WTC11 (cell line): ENCODE measurements around the gene PRR30. TPM values are rescaled to one million over a fixed set of nuclear protein-coding genes. Genes with fewer than 3 reads are reported as not detected.

Experiments
- ATAC-seq: fragments of 200-7000 bp; cut with Tn5 transposase; 2 replicates; pipeline ENCODE4 v1.10.0; 2021; ENCODE audit warnings: mild to moderate bottlenecking, moderate library complexity
- CTCF ChIA-PET: fragments of 300-600 bp; sonication (Branson Sonifier 250); formaldehyde crosslinking; loops from one replicate; lab custom pipeline; 2021; ENCODE audit warnings: antibody characterized with exemption; lab: Charles Lee
- POLR2A ChIA-PET: fragments of 350-600 bp; sonication (Branson Sonifier 250); formaldehyde crosslinking; loops from one replicate; lab custom pipeline; 2021; ENCODE audit warnings: antibody characterized with exemption; lab: Charles Lee
- DNase-seq: peaks from one replicate; pipeline ENCODE4 v3.0.0; 2021; ENCODE audit warnings: low spot score
- H3K27ac Mint-ChIP-seq: 2 replicates; pipeline ENCODE4 v1.8.0; 2021; ENCODE audit warnings: mixed read lengths
- H3K27me3 Mint-ChIP-seq: 2 replicates; pipeline ENCODE4 v1.8.0; 2021; ENCODE audit warnings: low read depth, mild to moderate bottlenecking, moderate library complexity, mixed read lengths
- H3K36me3 Mint-ChIP-seq: 2 replicates; pipeline ENCODE4 v1.8.0; 2021; ENCODE audit warnings: mixed read lengths
- H3K4me1 Mint-ChIP-seq: 2 replicates; pipeline ENCODE4 v1.8.0; 2022; ENCODE audit warnings: mixed read lengths
- H3K4me3 Mint-ChIP-seq: 2 replicates; pipeline ENCODE4 v1.8.0; 2021; ENCODE audit warnings: mild to moderate bottlenecking, moderate library complexity, mixed read lengths
- H3K9me3 Mint-ChIP-seq: 2 replicates; pipeline ENCODE4 v1.8.0; 2021; ENCODE audit warnings: mixed read lengths
- AR ChIP-seq: fragments of 250-450 bp; sonication (Bioruptor Pico); IDR thresholded peaks from 2 replicates; pipeline ENCODE4 v1.9.0; 2021; ENCODE audit warnings: mild to moderate bottlenecking
- ATF6 ChIP-seq: sonication (generic); formaldehyde crosslinking; IDR thresholded peaks from 2 replicates; pipeline ENCODE4 v1.8.1; 2023; ENCODE audit warnings: mild to moderate bottlenecking, missing genetic modification reagents
- ELF4 ChIP-seq: sonication (generic); formaldehyde crosslinking; IDR thresholded peaks from 2 replicates; pipeline ENCODE4 v1.8.1; 2022; ENCODE audit warnings: low read depth, mild to moderate bottlenecking, moderate library complexity, missing genetic modification reagents
- EMX1 ChIP-seq: fragments of 250-450 bp; sonication (Bioruptor Pico); IDR thresholded peaks from 2 replicates; pipeline ENCODE4 v1.8.0; 2021; ENCODE audit warnings: mild to moderate bottlenecking
- ESRRA ChIP-seq: sonication (generic); formaldehyde crosslinking; IDR thresholded peaks from 2 replicates; pipeline ENCODE4 v1.8.1; 2022; ENCODE audit warnings: mild to moderate bottlenecking, missing genetic modification reagents, borderline replicate concordance
- FOXP1 ChIP-seq: sonication (generic); formaldehyde crosslinking; IDR thresholded peaks from 2 replicates; pipeline ENCODE4 v1.8.0; 2022; ENCODE audit warnings: missing genetic modification reagents, mild to moderate bottlenecking, moderate library complexity, borderline replicate concordance
- HMGA2 ChIP-seq: fragments of 250-450 bp; sonication (Bioruptor Pico); IDR thresholded peaks from 2 replicates; pipeline ENCODE4 v1.4.0; 2021; ENCODE audit warnings: mild to moderate bottlenecking, moderate library complexity
- KAT7 ChIP-seq: sonication (generic); formaldehyde crosslinking; IDR thresholded peaks from 2 replicates; pipeline ENCODE4 v1.8.1; 2023; ENCODE audit warnings: missing genetic modification reagents, mild to moderate bottlenecking, borderline replicate concordance
- MAX ChIP-seq: sonication (generic); formaldehyde crosslinking; IDR thresholded peaks from 2 replicates; pipeline ENCODE4 v1.8.0; 2022; ENCODE audit warnings: mild to moderate bottlenecking, missing genetic modification reagents
- MLX ChIP-seq: sonication (generic); formaldehyde crosslinking; IDR thresholded peaks from 2 replicates; pipeline ENCODE4 v1.8.1; 2023; ENCODE audit warnings: mild to moderate bottlenecking, missing genetic modification reagents, moderate library complexity
- NFATC4 ChIP-seq: fragments of 250-450 bp; sonication (Bioruptor Pico); IDR thresholded peaks from 2 replicates; pipeline ENCODE4 v1.9.0; 2021; ENCODE audit warnings: mild to moderate bottlenecking
- NFE2L1 ChIP-seq: sonication (generic); formaldehyde crosslinking; IDR thresholded peaks from 2 replicates; pipeline ENCODE4 v1.8.1; 2023; ENCODE audit warnings: missing genetic modification reagents
- NR2C2 ChIP-seq: sonication (generic); formaldehyde crosslinking; IDR thresholded peaks from 2 replicates; pipeline ENCODE4 v1.8.0; 2022; ENCODE audit warnings: mild to moderate bottlenecking, missing genetic modification reagents
- NR3C1 ChIP-seq: sonication (generic); formaldehyde crosslinking; conservative IDR thresholded peaks from 2 replicates; pipeline ENCODE4 v1.8.1; 2023; ENCODE audit warnings: low read depth, mild to moderate bottlenecking, missing genetic modification reagents
- OVOL2 ChIP-seq: fragments of 250-450 bp; sonication (Bioruptor Pico); IDR thresholded peaks from 2 replicates; pipeline ENCODE4 v1.9.0; 2021; ENCODE audit warnings: mild to moderate bottlenecking, borderline replicate concordance
- SMAD4 ChIP-seq: sonication (generic); formaldehyde crosslinking; IDR thresholded peaks from 2 replicates; pipeline ENCODE4 v1.8.0; 2022; ENCODE audit warnings: mild to moderate bottlenecking, missing genetic modification reagents
- ZBTB43 ChIP-seq: sonication (generic); formaldehyde crosslinking; IDR thresholded peaks from 2 replicates; pipeline ENCODE4 v1.8.1; 2023; ENCODE audit warnings: mild to moderate bottlenecking, missing genetic modification reagents
- ZNF121 ChIP-seq: sonication (generic); formaldehyde crosslinking; IDR thresholded peaks from 2 replicates; pipeline ENCODE4 v1.8.0; 2023; ENCODE audit warnings: missing genetic modification reagents
- ZNF219 ChIP-seq: sonication (generic); formaldehyde crosslinking; IDR thresholded peaks from 2 replicates; pipeline ENCODE4 v1.8.0; 2023; ENCODE audit warnings: missing genetic modification reagents, mild to moderate bottlenecking, borderline replicate concordance
- ZNF263 ChIP-seq: sonication (generic); formaldehyde crosslinking; IDR thresholded peaks from 2 replicates; pipeline ENCODE4 v1.8.1; 2022; ENCODE audit warnings: low read depth, mild to moderate bottlenecking, moderate library complexity, missing genetic modification reagents
- ZNF281 ChIP-seq: sonication (generic); formaldehyde crosslinking; IDR thresholded peaks from 2 replicates; pipeline ENCODE4 v1.8.0; 2023; ENCODE audit warnings: mild to moderate bottlenecking, missing genetic modification reagents
- ZNF512 ChIP-seq: sonication (generic); formaldehyde crosslinking; IDR thresholded peaks from 2 replicates; pipeline ENCODE4 v1.8.1; 2022; ENCODE audit warnings: missing genetic modification reagents, borderline replicate concordance
- ZNF671 ChIP-seq: fragments of 250-450 bp; sonication (Bioruptor Pico); IDR thresholded peaks from 2 replicates; pipeline ENCODE4 v1.8.0; 2021; ENCODE audit warnings: mild to moderate bottlenecking
- total RNA-seq: library from RNA; stranded (reverse); gene quantifications from 3 replicates; pipeline ENCODE4 v1.2.3, GENCODE V29; 2021

The PRR30 gene
- total RNA-seq, 1 experiment from 2014 or later: not detected

GRCh38 chr2:27095427-27095744 lies 43.8 kb downstream of the PRR30 start:
- H3K27me3 Mint-ChIP-seq: no peaks in the 10 kb centered on the region
- no peaks in the 10 kb centered on the region for H3K9me3 Mint-ChIP-seq
- H3K4me1 Mint-ChIP-seq: peaks cover 6% of the 10 kb centered on the region
- 0 out of 2 replicates have a peak overlapping the region, but pooled peaks have one; percentile 58 for H3K4me3 Mint-ChIP-seq
- TF ChIP-seq NFE2L1 (CRISPR knock-in tag): no peak
- TF ChIP-seq ATF6 (CRISPR knock-in tag): no peak
- TF ChIP-seq NR3C1 (CRISPR knock-in tag): no peak
- TF ChIP-seq KAT7 (CRISPR knock-in tag): no peak
- no peak for TF ChIP-seq ZNF121 (CRISPR knock-in tag)
- no peak for TF ChIP-seq NR2C2
- TF ChIP-seq AR (CRISPR knock-in tag): no peak
- no peak for TF ChIP-seq MAX
- TF ChIP-seq, all 79 proteins: peak for 0
- no peaks in the 10 kb centered on the region for H3K36me3 Mint-ChIP-seq
- ChIA-PET POLR2A (no interaction called here), CTCF (interaction anchor here (0.6 to 3.1 kb wide), 5 partner anchors 38 to 208 kb away, joined by 4 to 22 read pairs (median 5); partner anchors contain the start of gene PREB)
- peak overlapping the region; percentile 68; the same call in 1 of the 2 replicates for H3K27ac Mint-ChIP-seq
- ATAC-seq (no peak), DNase-seq (no peak)

GRCh38 chr2:27094353-27094984 lies 44.7 kb downstream of the PRR30 start:
- Mint-ChIP-seq H3K27me3 (no peaks in the 10 kb centered on the region), H3K9me3 (no peaks in the 10 kb centered on the region), H3K4me1 (peaks cover 6% of the 10 kb centered on the region), H3K27ac (no peak overlapping the region), H3K36me3 (no peaks in the 10 kb centered on the region), H3K4me3 (no peak overlapping the region)
- no peak for TF ChIP-seq OVOL2 (CRISPR knock-in tag)
- no peak for TF ChIP-seq ELF4 (CRISPR knock-in tag)
- TF ChIP-seq ZBTB43 (CRISPR knock-in tag): no peak
- TF ChIP-seq ZNF263: no peak
- TF ChIP-seq MLX (CRISPR knock-in tag): no peak
- TF ChIP-seq EMX1: no peak
- no peak for TF ChIP-seq ZNF281 (CRISPR knock-in tag)
- no peak for TF ChIP-seq ZNF671 (CRISPR knock-in tag)
- TF ChIP-seq ZNF512 (CRISPR knock-in tag): no peak
- no peak for TF ChIP-seq ESRRA (CRISPR knock-in tag)
- no peak for TF ChIP-seq NFE2L1 (CRISPR knock-in tag)
- TF ChIP-seq ZNF219 (CRISPR knock-in tag): no peak
- TF ChIP-seq HMGA2: no peak
- no peak for TF ChIP-seq NFATC4 (CRISPR knock-in tag)
- TF ChIP-seq FOXP1 (CRISPR knock-in tag): no peak
- no peak for TF ChIP-seq SMAD4
- ChIA-PET CTCF (interaction anchor here (0.7 to 1.2 kb wide), 4 partner anchors 11 to 132 kb away, joined by 3 to 4 read pairs (median 4); no protein-coding TSS in a partner anchor), POLR2A (no interaction called here)
- DNase-seq (no peak), ATAC-seq (no peak)
